Urothelium cell line (cell line): Measurements from ENCODE around the gene KRT81.
"Not testable (repeated sequence)": the region's sequence is repeated elsewhere in the genome, so short reads cannot be mapped to it uniquely, and the experiment has no call there.

ENCODE experiments used
- DNase-seq: peaks from one replicate; pipeline ENCODE4 v3.0.0; 2011; ENCODE audit warnings: low spot score, mixed read lengths
- FAIRE-seq: peaks from 2 replicates; lab custom pipeline; 2011; peaks lifted over from hg19 to GRCh38; lab: Jason Lieb, UNC

The KRT81 gene

DNA sequence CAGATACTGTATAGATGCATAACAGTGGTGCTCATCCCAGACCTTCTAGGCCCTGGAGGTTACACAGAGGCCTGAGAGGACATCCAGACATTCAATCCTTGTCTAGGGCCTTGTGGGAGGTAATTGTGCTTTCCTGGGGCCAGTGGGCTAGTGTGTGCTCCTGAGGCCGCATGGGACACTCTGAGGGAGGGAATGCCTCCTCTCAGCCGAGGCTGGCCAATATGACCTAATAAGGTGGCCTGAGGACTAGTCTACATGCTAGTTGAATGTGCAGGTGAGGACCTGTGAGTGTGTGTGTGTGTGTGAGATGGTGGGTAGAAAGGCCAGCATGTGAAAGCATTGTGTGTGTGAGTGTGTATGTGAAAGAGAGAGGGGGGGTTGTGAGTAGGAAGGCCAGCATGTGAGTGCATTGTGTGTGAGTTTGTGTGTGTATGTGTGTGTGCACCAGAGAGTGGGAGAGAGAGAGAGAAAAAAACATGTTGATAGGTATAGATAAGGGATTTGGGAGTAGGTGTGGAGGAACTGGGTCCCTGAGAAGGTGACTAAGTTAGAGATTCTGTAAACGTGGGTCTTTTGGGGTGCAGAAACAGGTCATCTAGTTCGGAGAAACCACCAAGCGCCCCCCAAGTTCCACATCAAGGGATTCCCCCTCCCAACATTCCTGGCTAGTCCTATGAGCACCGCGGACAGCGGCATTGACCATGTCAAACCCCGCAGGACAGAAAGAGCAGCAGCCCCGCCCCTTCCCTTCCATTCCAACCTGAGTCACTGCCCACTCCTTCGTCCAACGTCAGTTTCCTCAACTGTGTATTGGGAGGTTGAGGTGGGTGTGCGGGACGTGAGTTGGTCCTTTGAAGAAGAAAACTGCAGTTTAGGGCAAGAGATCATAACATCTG, 9.7 kb upstream of the KRT81 start:
- FAIRE-seq (no peak), DNase-seq (no peak)

DNA sequence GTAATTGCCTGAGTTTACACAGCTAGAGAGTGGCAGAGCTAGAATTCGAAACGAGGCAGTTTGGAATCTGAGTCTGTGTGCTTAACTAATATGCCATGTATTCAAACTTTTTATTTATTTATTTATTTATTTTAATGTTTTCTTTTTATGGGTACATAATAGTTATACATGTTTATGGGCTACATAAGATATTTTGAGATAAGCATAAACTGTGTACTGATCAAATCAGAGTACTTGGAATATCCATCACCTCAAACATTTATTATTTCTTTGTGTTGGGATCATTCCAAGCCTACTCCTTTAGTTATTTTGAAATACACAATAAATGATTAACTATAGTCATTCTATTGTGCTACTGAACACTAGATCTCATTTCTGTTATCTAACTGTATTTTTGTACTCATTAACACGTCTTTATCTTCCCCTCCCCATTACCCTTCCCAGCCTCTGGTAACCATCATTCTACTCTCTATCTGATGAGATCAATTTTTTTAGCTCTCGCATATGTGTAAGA, 7.4 kb upstream of the KRT81 start:
- no peak for FAIRE-seq
- DNase-seq, result no peak

DNA sequence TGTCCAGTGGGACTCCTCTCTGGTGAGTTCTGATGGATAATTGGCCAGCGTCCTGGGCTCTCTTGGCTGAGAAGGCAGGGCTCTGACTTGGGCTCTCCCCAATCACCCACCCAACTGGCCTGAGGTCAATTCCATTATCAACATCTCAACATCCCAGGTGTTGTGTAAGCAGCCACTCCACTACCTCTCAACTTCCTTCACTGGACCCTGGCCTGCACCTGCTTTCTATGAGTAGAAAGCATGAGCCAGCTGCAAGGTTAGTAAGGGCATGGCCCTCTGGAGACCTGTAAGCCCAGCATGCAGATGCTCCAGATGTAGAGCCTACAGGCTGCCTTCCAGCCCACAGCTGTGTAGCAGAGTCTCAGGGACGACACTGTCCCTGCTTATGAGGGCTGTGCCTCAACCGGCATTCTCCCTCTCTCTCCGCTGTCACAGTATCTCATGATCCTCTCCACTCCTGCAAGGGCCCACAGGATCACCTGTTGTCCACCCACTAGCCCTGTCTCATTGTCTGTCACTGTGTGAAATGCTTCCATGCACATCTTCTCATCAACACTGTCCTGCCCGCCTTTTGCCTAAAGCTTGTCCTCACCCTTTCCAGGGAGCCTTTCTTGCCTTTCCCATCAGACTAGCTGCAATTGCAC, 5.4 kb upstream of the KRT81 start:
- no peak for DNase-seq
- FAIRE-seq, result no peak

- no peak for FAIRE-seq
These were observed 4.3 kb upstream of the KRT81 start for GRCh38 chr12:52295663-52296062.

DNA sequence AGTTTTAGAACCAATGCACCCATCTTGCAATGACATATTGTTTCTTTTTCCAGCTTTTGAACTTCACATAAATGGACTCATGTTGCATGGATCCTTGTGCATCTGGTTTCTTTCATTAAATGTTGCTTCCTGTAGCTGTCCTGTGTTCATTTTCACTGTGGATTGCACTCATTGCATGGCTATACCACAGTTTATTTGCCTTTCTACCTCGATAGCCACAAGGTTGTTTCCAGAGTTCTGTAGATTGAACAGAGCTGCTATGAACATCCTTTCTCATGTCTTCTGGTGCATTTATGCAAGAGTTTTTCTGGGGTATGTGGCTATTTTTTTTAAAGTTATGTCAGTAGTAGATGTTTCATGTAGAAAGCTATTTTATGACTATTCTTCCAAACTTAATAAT, 3.5 kb upstream of the KRT81 start:
- FAIRE-seq (no peak), DNase-seq (no peak)

More at GRCh38 chr12:52295663-52296062, 4.3 kb upstream of the KRT81 start:
- no peak for DNase-seq

DNA sequence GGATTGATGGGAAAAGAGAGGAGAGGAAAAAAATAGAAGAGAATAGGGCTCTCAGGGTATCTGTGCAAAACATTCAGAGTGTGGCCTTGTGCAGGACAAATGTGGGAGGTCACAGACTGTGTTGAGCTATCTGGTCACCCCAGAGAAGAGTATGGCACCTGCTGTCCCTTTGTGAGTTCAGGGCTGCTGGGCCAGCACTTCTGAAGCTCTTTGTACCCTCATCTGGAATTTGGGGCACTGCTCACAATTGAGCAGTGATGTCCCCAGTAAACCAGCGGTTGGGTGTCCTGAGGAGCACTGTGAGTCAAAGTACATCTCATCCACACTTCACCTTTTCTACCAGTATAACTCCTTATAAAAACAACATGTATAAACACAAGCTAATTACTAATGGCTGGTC, 2.6 kb upstream of the KRT81 start:
- DNase-seq, result no peak
- no peak for FAIRE-seq

DNA sequence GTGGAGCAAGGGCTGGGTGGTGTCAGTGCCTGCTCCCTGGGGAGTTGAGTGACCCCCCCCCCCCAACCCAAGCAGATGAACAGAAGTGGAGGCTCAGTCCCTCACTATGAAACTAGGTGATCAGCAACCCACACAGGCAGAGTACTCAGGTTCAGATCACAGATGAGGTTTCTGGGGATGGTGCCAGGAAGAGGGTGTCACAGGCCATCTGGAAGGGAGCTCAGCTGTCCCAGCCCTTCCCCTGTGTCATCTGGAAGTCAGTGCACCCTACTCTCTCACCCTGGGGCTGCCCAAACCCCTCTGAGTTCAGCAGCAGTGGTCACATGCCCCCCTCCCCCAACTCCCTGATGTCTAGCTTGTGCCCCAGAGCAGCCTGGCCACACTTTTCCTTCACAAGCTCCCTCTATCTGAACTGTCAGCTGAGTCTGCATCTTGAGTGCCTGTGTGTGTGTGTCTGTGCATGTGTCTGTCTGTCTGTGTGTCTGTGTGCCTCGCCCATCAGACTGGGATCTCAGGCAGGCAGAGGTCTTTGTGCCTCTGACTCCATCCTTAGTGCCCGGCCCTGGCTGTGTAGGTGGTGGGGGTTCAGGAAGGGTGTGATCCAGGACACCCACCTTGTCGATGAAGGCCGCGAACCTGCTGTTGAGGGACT, 725 bp downstream of the KRT81 start:
- not testable (repeated sequence) for DNase-seq
- FAIRE-seq, result peak; percentile 91

DNA sequence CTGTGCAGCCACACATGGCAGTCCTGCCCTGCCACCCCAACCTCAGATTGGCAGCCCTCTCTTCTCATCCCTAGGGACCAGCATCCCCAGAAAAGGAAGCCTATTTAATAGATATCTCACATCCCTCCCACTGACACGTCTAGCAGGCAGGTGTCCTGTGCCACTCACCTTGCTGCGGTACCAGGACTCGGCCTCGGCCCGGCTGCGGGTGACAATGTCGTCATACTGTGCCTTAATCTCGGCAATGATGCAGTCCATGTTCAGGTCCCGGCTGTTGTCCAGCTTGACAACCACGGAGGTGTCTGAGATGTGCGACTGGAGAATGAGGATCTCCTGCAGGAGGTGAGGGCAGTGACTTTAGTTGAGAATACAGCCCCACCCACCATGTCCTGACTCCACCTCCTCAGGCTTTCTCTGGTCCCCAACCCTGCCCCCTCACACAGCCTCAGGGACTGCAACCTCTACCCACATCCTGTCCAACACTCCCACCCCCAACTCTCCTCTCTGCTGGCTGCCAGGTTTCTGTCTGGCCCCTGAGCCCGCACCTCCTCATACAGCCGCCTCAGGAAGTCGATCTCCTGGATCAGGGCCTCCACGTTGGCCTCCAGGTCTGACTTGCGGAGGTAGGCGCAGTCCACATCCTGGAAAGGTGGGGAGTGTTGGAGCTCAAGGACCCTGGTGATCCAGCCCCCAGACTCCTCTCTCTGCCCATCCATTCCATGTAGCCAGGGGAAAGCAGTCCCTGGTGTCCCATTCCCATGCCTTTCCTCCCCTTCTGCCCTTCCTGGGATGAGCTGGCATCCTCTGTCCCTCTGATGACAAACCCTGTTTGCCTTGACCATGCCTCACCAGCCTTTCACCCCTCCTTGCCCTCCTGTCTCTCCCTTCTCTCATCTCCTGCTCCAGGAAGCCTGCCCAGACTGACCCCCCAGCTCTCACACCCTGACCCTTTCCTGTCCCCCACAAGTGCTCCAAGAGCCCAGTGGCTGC, 3.2 kb downstream of the KRT81 start:
- peak; percentile 53 for DNase-seq
- FAIRE-seq, result peak; percentile 77

GRCh38 chr12:52286857-52287785, 4.2 kb downstream of the KRT81 start:
- FAIRE-seq (peak; percentile 50), DNase-seq (peak; percentile 35)

GRCh38 chr12:52285851-52286530, 5.3 kb downstream of the KRT81 start:
- DNase-seq (no peak), FAIRE-seq (no peak)

DNA sequence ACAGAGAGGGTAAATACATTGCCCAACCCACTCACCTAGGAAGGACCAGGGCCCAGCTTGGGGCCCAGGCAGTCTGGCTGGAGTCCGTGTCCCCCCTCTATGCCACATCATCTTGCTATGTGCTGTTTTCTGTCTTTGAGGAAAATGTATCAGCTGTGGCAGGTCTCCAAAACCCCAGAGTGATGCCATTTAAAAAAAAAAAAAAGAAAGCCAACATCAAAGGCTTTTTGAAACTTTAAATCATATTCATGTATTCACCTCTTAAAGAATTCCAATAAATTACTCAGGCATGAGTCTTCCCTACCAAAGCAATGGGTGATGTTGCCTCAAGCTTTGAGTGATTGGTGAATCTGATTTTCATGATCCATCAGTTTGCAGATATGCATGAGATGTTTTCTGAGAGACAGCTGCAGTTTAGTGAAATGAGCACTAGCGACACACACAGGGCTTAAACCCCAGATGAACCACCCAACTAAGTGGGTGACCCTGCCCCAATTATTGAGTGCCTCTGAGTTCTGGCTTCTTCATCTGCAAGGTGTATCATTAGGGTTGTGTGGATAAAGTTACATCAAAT, 6.1 kb downstream of the KRT81 start:
- FAIRE-seq, result peak; percentile 78

DNA sequence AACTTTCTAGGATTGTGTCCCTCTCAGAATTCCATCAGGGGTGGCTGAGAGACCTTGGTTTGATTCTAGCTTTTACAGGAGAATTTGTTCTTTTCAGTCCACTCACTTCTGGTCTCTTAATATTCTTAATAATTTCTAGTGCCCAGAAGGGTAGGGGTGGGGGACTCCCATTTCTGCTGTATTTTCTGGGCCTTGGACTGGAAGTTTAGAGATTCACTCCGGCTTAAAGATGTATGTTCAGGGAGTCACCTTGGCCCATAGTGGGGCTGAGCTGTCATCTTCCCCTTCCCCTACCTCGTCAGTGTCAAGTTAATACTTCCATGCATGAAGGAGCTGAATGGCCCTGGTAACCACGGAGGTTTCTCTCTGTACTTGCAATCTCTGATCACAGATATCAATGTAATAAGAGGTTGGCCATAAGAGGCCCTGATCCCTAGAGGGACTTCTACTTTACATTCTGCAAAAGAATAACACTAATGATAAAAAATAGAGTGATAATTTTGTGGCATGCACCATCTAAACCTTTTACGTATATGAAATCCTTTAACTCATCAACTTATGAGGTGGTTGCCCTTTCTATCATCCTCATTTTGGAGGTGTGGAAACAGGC, 6.7 kb downstream of the KRT81 start:
- FAIRE-seq (no peak), DNase-seq (no peak)

More for the DNA sequence above, 6.1 kb downstream of the KRT81 start:
- DNase-seq, result peak; percentile 59

- peak; percentile 90 for DNase-seq
- peak; percentile 90 for FAIRE-seq
These were observed 10.4 kb downstream of the KRT81 start for GRCh38 chr12:52280796-52281560.

DNA sequence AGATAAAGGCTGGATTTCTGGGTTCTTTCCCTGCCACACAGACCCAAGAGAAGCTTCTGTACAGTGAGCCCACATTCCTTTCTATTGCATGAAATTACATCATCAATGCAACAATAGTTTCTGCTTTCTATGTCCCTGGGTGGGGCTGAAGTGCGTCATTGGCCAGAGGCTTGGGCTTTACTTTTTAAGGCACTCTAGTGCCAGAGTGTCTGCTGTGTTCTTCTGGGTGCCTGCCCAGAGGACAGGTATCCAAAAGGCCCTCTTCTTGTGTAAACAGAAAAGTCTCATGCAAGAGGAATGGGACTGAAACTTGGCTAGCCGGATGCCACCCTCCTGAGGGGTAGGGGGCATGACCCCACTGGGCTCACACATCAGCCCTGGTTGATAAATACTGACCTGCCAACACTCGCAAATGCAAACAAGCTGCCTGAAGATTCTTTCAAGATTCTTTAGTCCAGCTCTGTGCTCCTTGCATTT, 11.0 kb downstream of the KRT81 start:
- peak; percentile 83 for DNase-seq
- FAIRE-seq, result peak; percentile 30

GRCh38 chr12:52279422-52280318, 11.7 kb downstream of the KRT81 start:
- DNase-seq, result no peak

More at GRCh38 chr12:52279422-52280318, 11.7 kb downstream of the KRT81 start:
- peak; percentile 32 for FAIRE-seq
